GM06990 (cell line): ENCODE measurements around the gene DTYMK.

Source experiments
- DNase-seq: peaks from one replicate; pipeline ENCODE4 v3.0.0-alpha.2; 2011; ENCODE audit not compliant: insufficient read length; ENCODE audit errors: extremely low read depth
- H3K27me3 ChIP-seq: replicated peaks from 2 replicates; pipeline ENCODE4 v1.6.0; 2011; ENCODE audit warnings: low read length; ENCODE audit not compliant: control insufficient read depth, insufficient read depth
- H3K36me3 ChIP-seq: 2 replicates; pipeline ENCODE4 v1.5.1; 2011; ENCODE audit warnings: low read length; ENCODE audit not compliant: control insufficient read depth, insufficient read depth
- H3K4me3 ChIP-seq: replicated peaks from 2 replicates; pipeline ENCODE4 v1.5.1; 2011; ENCODE audit warnings: low read depth, mild to moderate bottlenecking, control low read depth, low read length
- CTCF ChIP-seq: IDR thresholded peaks from 2 replicates; pipeline ENCODE4 v1.5.1; 2011; ENCODE audit warnings: low read length, control low read depth, mild to moderate bottlenecking, inconsistent platforms; ENCODE audit not compliant: insufficient read depth, poor library complexity, severe bottlenecking

The DTYMK gene

GRCh38 chr2:241702155-241703031, 15.8 kb upstream of the DTYMK start:
- Histone ChIP-seq H3K27me3 (no peaks in the 10 kb centered on the region), H3K36me3 (peaks cover 4% of the 10 kb centered on the region; the same call in 1 of the 2 replicates), H3K4me3 (peak overlapping the region; percentile 79)
- DNase-seq = peak; percentile 93
- peak; percentile 69 for TF ChIP-seq CTCF

- Histone ChIP-seq H3K36me3 (peaks cover 4% of the 10 kb centered on the region; the same call in 1 of the 2 replicates), H3K27me3 (no peaks in the 10 kb centered on the region), H3K4me3 (peak within 1 kb of the TSS; percentile 88)
- DNase-seq = peak; percentile 97
- TF ChIP-seq CTCF = no peak
These were observed 15.0 kb upstream of the DTYMK start, which contains the start of gene ING5 for GRCh38 chr2:241701399-241702154. TSS of gene ING5 (plus strand) at chr2:241702039. CDS start at chr2:241702066, 27 bp downstream.

GRCh38 chr2:241701149-241701398, 14.5 kb upstream of the DTYMK start:
- Histone ChIP-seq H3K36me3 (peaks cover 4% of the 10 kb centered on the region; the same call in 1 of the 2 replicates), H3K27me3 (no peaks in the 10 kb centered on the region), H3K4me3 (peak overlapping the region; percentile 88)
- no peak for DNase-seq
- peak; percentile 46 for TF ChIP-seq CTCF

GRCh38 chr2:241695651-241696050, 9.0 kb upstream of the DTYMK start:
- H3K27me3 ChIP-seq = no peaks in the 10 kb centered on the region
- no peak overlapping the region for H3K4me3 ChIP-seq
- no peak for DNase-seq
- TF ChIP-seq CTCF = no peak
- H3K36me3 ChIP-seq = peaks cover 10% of the 10 kb centered on the region

GRCh38 chr2:241692448-241692847, 5.8 kb upstream of the DTYMK start:
- TF ChIP-seq CTCF = no peak
- Histone ChIP-seq H3K27me3 (no peaks in the 10 kb centered on the region), H3K36me3 (peaks cover 17% of the 10 kb centered on the region), H3K4me3 (no peak overlapping the region)
- DNase-seq = no peak
